Osteocyte (in vitro differentiated cells): ENCODE measurements around the gene AMOT. TPM values are rescaled to one million over a fixed set of nuclear protein-coding genes. Genes with fewer than 3 reads are reported as not detected.

Experiments
- DNase-seq: peaks from one replicate; pipeline ENCODE4 v3.0.0; 2021; ENCODE audit warnings: mixed read lengths; ENCODE audit not compliant: unreplicated experiment; ENCODE audit errors: extremely low spot score
- H3K27ac Mint-ChIP-seq: one replicate; pipeline ENCODE4 v1.8.0; 2021; ENCODE audit warnings: mild to moderate bottlenecking, mixed read lengths; ENCODE audit not compliant: unreplicated experiment
- H3K27me3 Mint-ChIP-seq: one replicate; pipeline ENCODE4 v1.8.0; 2021; ENCODE audit warnings: mixed read lengths; ENCODE audit not compliant: unreplicated experiment
- H3K36me3 Mint-ChIP-seq: one replicate; pipeline ENCODE4 v1.8.0; 2021; ENCODE audit warnings: mixed read lengths; ENCODE audit not compliant: unreplicated experiment
- H3K4me1 Mint-ChIP-seq: one replicate; pipeline ENCODE4 v1.8.0; 2021; ENCODE audit warnings: mixed read lengths; ENCODE audit not compliant: unreplicated experiment
- H3K4me3 Mint-ChIP-seq: one replicate; pipeline ENCODE4 v1.8.0; 2021; ENCODE audit warnings: mild to moderate bottlenecking, moderate library complexity, mixed read lengths; ENCODE audit not compliant: unreplicated experiment
- H3K9me3 Mint-ChIP-seq: one replicate; pipeline ENCODE4 v1.8.0; 2021; ENCODE audit warnings: mixed read lengths; ENCODE audit not compliant: unreplicated experiment
- total RNA-seq: library from RNA; stranded (reverse); gene quantifications from 2 replicates; pipeline ENCODE4 v1.2.1, GENCODE V29; 2021
- TF ChIP-seq, protein P1 (sequence below): fragments of 200-600 bp; sonication (generic); IDR thresholded peaks from 2 replicates; pipeline ENCODE4 v1.5.0; 2021; ENCODE audit warnings: antibody characterized with exemption, mild to moderate bottlenecking, moderate library complexity

Gene AMOT
- total RNA-seq, 1 donor from 2014 or later: 7.2 TPM

DNA sequence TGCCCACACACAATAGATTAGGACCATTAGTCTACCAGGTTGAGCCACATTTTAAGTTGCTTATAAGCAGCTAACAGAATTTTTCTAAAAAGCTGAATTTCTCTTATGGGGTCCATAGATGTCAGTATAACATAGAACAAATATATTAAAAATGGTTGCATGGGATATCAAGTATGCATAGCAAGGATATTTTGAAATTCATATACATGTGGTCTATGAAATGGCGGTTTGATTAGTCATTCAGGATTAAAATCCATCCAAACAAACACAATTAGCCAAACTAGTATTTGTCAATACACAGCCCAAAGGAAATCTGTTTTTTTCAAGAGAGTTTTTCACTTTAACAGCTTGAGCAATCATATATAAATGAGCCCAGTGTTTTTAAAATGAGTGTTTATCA, 33.5 kb upstream of the AMOT start:
- H3K27me3 Mint-ChIP-seq: peaks cover 20% of the 10 kb centered on the region
- H3K36me3 Mint-ChIP-seq: no peaks in the 10 kb centered on the region
- no peak for DNase-seq
- TF ChIP-seq, protein P1, sequence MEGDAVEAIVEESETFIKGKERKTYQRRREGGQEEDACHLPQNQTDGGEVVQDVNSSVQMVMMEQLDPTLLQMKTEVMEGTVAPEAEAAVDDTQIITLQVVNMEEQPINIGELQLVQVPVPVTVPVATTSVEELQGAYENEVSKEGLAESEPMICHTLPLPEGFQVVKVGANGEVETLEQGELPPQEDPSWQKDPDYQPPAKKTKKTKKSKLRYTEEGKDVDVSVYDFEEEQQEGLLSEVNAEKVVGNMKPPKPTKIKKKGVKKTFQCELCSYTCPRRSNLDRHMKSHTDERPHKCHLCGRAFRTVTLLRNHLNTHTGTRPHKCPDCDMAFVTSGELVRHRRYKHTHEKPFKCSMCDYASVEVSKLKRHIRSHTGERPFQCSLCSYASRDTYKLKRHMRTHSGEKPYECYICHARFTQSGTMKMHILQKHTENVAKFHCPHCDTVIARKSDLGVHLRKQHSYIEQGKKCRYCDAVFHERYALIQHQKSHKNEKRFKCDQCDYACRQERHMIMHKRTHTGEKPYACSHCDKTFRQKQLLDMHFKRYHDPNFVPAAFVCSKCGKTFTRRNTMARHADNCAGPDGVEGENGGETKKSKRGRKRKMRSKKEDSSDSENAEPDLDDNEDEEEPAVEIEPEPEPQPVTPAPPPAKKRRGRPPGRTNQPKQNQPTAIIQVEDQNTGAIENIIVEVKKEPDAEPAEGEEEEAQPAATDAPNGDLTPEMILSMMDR: peak; percentile 49
- no peak overlapping the region for H3K4me3 Mint-ChIP-seq
- H3K9me3 Mint-ChIP-seq: no peaks in the 10 kb centered on the region
- H3K4me1 Mint-ChIP-seq: no peaks in the 10 kb centered on the region
- no peak overlapping the region for H3K27ac Mint-ChIP-seq

DNA sequence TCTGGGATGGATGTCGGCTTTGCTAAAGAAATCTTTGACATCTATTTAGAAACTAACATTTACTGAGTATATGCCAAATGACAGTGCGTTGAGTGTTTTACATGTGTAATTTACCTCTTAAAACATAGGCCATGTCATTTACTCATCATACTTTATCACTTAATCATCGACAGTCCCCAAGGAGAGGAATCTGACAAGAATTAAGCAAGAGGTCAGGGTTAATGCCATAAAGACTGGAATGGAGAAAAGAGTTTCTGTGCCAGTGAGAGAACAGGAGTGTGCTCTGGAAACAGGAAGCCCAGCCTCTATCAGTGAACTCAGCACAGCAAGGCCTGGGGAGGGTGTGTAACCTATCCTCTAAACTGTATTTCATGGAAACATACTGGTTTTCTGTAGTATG, 28.0 kb upstream of the AMOT start:
- H3K27ac Mint-ChIP-seq: no peak overlapping the region
- H3K9me3 Mint-ChIP-seq: no peaks in the 10 kb centered on the region
- no peak for DNase-seq
- H3K36me3 Mint-ChIP-seq: no peaks in the 10 kb centered on the region
- H3K4me3 Mint-ChIP-seq: no peak overlapping the region
- peaks cover 6% of the 10 kb centered on the region for H3K27me3 Mint-ChIP-seq
- no peaks in the 10 kb centered on the region for H3K4me1 Mint-ChIP-seq
- TF ChIP-seq, protein P1: no peak

DNA sequence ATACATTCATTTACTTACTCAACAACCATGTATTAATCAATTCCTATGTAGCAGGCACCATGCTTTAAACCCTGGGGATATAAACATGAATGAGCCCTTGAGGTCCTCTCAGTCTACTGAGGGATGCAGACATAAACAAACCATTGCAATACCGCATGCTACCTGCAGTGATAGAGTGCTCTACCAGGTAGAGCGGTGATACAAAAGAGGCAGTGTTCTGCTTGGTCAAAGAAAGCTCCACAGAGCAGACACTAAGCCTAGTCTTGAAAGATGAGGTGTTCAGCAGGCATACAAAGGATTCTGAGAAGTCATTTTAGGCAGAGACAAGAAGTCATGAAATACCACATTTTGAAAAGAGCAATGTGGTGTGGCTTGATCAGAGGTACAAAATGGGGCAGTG, 26.9 kb upstream of the AMOT start:
- no peak for DNase-seq
- Mint-ChIP-seq H3K4me3 (no peak overlapping the region), H3K27ac (no peak overlapping the region), H3K4me1 (no peaks in the 10 kb centered on the region), H3K9me3 (no peaks in the 10 kb centered on the region), H3K36me3 (no peaks in the 10 kb centered on the region), H3K27me3 (peaks cover 4% of the 10 kb centered on the region)
- TF ChIP-seq, protein P1: no peak

DNA sequence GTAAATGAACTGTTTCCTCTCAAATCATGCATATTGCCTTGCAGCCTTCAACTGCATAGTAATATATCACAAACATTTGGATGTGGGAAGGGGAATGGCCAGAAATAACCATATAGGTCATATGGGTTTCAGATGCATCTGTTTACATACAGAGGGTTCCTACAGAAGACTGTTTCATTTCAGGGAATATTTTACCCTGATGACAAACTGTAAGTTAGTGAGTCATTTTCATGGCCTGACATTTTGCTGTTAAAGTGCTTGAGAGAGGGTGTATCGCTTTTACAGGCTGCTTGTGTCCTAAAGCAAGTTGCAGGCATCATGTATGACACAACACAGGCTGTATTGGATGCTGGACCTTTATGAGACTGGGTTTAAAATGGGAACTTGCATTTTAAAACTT, 25.5 kb upstream of the AMOT start:
- TF ChIP-seq, protein P1: no peak
- Mint-ChIP-seq H3K36me3 (no peaks in the 10 kb centered on the region), H3K4me3 (no peak overlapping the region), H3K4me1 (no peaks in the 10 kb centered on the region), H3K27me3 (no peaks in the 10 kb centered on the region), H3K9me3 (no peaks in the 10 kb centered on the region), H3K27ac (no peak overlapping the region)
- DNase-seq: no peak

DNA sequence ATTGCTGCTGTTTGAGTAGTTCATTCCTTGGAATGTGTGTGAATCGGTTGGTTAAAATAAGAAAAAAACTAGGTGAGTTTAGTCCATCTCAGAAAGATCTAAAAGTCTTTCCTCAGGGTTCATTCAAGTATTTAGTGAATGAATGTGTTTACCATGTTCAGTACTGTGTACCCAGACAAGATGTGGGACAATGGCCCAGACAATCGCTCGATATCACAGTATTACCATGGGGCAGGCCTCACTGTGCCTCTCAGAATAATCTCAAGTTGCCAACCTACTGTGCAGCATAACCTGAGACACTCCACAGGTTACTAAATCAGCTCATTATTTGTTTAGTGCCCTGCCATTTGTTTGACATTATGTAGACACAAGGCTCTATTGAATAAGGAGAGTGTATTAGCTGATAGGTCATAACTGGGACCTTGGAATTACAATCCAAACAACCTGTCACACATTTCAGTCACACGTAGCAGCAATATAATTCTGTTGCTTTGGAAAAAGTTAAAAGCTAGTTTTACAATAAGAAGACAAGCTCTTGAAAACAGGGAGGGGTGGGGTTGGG, 24.9 kb upstream of the AMOT start:
- no peaks in the 10 kb centered on the region for H3K4me1 Mint-ChIP-seq
- H3K36me3 Mint-ChIP-seq: no peaks in the 10 kb centered on the region
- H3K9me3 Mint-ChIP-seq: no peaks in the 10 kb centered on the region
- no peak for DNase-seq
- H3K27ac Mint-ChIP-seq: no peak overlapping the region
- TF ChIP-seq, protein P1: no peak
- H3K4me3 Mint-ChIP-seq: no peak overlapping the region
- no peaks in the 10 kb centered on the region for H3K27me3 Mint-ChIP-seq
